ENCODE data around the gene NXPH4. TPM values are rescaled to one million over a fixed set of nuclear protein-coding genes. Genes with fewer than 3 reads are reported as not detected.

NXPH4 gene
- total and polyA plus RNA-seq, 2 donors (not counting 1 experiment from before 2014, with no cell fraction given), result 3.5 to 8.6 TPM

DNA sequence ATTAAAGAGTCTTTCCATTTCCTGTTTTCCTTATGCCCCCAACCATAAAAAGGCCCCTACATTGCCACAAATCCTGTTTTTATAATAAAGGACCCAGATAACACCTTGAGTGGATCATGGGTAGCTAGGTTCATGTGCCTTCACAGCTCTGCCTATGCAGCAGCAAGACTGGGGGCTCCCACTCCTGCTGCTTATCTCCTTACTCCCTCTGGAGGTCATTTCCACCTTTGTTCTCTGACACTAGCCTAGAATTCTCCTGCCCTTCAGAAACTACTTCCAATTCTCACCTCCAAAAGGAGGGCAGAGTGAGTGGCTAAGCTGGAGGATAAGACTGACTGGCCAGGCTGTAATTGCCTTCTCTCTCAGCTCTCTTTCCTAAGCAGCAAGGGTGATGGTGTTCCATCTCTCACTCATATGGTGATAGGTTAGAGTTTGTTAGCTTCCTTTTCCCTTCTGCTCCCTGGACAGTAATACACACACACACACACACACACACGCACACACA, 54.4 kb downstream of the NXPH4 start:
- POLR2A ChIA-PET, result no interaction called here
- no peaks in the 10 kb centered on the region for H3K9me3 Mint-ChIP-seq (ENCODE audit: insufficient read depth)
- H3K27me3 ChIP-seq (replicated peaks in 1 of 4; ENCODE audit: control extremely low read depth in 1 of 4, control insufficient read depth in 3 of 4, insufficient read depth in 4 of 4, low read length in 3 of 4), result no peaks in the 10 kb centered on the region

More for the DNA sequence above, 54.4 kb downstream of the NXPH4 start:
- H3K79me2 ChIP-seq (ENCODE audit: control insufficient read depth, insufficient read depth, low read length), result no peaks in the 10 kb centered on the region
- no peaks in the 10 kb centered on the region for H3K4me1 Mint-ChIP-seq
- TF ChIP-seq EZH2 (IDR thresholded peaks at IDR 0.05; ENCODE audit: borderline replicate concordance, insufficient read depth, low read depth, low read length, poor library complexity, severe bottlenecking) (no peak), CTCF (IDR thresholded peaks at IDR 0.05) (no peak)
- ATAC-seq (ENCODE audit: low read depth), result no peak
- DNase-seq, result no peak
- no peak overlapping the region for H2AFZ ChIP-seq (ENCODE audit: insufficient read depth, low read depth, low read length, poor library complexity, severe bottlenecking)
- peaks cover 6 to 69% of the 10 kb centered on the region in 2 experiments for H3K36me3 ChIP-seq (replicated peaks in 1 of 2; ENCODE audit: control extremely low read depth in 1 of 2, control insufficient read depth in 1 of 2, extremely low read depth in 1 of 2, insufficient read depth in 2 of 2, low read length in 1 of 2)
- H3K27ac ChIP-seq (ENCODE audit: low read length in 2 of 2), result no peak overlapping the region
- H3K4me1 ChIP-seq (ENCODE audit: control insufficient read depth in 2 of 2, insufficient read depth in 2 of 2, low read length in 2 of 2), result no peaks in the 10 kb centered on the region
- no peaks in the 10 kb centered on the region for H3K27me3 Mint-ChIP-seq
- H3K4me2 ChIP-seq (replicated peaks; ENCODE audit: low read depth, low read length, poor library complexity, severe bottlenecking), result no peak overlapping the region
- WGBS (ENCODE audit: insufficient coverage), result no CpG with 5 or more reads among the region's 1 CpG
- no peak overlapping the region for H3K9ac ChIP-seq (ENCODE audit: low read length)
- H4K20me1 ChIP-seq (ENCODE audit: control insufficient read depth, insufficient read depth, low read length, poor library complexity, severe bottlenecking), result no peaks in the 10 kb centered on the region
- no peak overlapping the region for H3K4me3 ChIP-seq (ENCODE audit: control extremely low read depth in 1 of 5, extremely low read depth in 1 of 5, insufficient read depth in 1 of 5, low read depth in 2 of 5, low read length in 4 of 5)
- H3K27ac Mint-ChIP-seq, result no peak overlapping the region
- H3K9me3 ChIP-seq (ENCODE audit: control extremely low read depth in 1 of 3, control insufficient read depth in 2 of 3, insufficient read depth in 1 of 3, low read length in 2 of 3), result no peaks in the 10 kb centered on the region
- CTCF ChIA-PET, result interaction anchor here (1.0 to 1.3 kb wide), 3 partner anchors 57 to 188 kb away, joined by 3 to 5 read pairs (median 4); partner anchors contain the start of gene GLI1
- no peak overlapping the region for H3K4me3 Mint-ChIP-seq
- intact Hi-C loops (cut with micrococcal nuclease), result no loop called here

Data from B cell (primary cell).